ENCODE measurements around the gene GTF2I.
"Not testable (repeated sequence)": the region's sequence is repeated elsewhere in the genome, so short reads cannot be mapped to it uniquely, and the experiment has no call there.

The GTF2I gene

DNA sequence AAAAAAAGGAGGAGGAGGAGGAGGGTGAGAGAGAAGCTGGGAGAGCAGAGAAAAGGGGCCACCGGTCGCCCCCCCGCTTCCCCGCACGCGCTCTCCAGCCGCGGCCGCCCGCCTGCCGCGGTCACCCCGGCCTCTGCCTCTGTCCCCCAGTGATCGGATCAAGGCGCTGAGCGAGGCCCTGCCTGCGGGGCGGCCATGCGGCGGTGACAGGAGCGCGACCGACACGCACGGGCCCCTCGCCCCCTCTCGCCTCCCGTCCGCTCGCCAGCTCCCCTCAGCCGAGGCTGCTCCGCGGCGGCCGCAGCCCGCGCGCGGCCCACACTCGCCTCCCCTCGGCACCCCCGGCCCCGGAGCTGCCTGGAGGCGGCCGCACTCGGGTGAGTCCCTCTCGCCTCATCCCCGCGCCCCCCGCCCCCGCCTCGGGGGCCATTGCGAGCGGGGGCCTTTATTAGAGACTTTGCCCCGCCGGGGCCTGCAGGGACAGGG, at the start of gene GTF2I:
TSS of gene GTF2I (plus strand) at position 27 of the 486 bp plus-strand sequence. CDS start 31,411 bp downstream, outside the sequence.
- DNase-seq, result no peak

DNA sequence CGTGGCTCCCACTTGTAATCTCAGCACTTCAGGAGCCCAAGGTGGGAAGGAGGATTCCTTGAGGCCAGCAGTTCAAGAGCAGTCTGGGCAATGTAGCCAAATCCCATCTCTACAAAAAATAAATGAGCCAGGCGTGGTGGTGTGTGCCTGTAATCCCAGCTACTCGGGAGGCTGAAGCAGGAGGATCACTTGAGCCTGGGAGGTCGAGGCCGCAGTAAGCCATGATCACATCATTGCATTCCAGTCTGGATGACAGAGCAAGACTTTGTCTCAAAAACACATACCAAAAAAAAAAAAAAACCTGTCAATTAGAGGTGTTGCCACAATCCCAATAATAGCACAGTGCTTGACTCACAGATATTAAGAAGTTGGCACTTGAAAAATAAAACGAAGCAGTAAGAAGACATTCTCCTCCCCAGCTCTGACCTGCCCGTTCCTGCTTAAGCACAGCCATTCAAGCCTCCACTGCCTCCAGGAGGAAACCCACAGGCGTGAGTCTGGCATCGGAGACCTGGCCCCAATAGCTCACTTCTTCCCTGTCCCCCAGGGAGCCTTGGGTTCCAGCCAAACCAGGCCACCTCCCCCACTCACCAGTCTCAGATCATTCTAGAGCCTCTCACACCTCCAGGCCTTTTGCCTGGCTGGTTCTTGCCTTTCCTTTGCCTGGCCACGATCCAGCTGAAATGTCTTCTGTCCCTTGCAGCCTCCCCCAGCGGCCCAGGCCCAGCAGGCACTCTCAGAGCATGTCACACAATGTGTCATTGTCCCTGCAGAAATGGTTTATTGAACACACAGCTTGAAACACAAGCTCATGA, 45.3 kb upstream of the GTF2I start:
- DNase-seq, result peak; percentile 95

DNA sequence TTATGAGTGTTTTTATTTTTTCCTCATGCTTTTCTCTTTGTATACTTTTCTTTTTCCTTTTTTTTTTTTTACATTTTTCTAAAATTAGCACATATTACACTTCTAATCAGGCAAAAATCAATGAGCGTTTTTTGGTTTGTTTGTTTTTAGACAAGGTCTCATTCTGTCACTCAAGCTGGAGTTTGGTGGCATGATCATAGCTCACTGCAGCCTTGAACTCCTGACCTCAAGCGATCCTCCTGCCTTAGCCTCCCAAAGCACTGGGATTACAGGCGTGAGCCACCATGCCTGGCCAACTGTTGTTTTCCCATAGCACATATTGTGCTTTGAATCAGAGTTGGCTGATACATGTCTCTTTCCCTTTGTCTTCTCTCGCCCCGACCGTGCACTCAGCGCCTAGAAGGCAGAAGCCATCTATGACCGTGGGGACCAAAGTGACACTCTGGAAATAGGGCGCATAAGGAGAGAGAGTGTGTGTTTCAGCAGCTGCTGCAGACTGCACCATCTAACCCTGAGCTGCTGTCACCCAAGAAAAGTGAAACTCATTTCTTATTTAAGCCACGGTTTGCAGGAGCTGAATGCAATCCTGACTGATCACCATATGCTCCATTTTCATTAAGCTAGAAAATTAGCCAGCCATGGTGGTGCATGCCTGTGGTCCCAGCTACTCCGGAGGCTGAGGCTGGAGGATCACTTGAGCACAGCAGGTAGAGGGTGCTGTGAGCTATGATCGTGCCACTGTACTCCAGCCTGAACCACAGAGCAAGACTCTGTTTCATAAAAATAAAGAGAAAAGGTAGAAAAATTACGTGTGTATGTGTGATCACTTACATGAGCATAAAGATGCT, 41.4 kb upstream of the GTF2I start:
- DNase-seq, result no peak

DNA sequence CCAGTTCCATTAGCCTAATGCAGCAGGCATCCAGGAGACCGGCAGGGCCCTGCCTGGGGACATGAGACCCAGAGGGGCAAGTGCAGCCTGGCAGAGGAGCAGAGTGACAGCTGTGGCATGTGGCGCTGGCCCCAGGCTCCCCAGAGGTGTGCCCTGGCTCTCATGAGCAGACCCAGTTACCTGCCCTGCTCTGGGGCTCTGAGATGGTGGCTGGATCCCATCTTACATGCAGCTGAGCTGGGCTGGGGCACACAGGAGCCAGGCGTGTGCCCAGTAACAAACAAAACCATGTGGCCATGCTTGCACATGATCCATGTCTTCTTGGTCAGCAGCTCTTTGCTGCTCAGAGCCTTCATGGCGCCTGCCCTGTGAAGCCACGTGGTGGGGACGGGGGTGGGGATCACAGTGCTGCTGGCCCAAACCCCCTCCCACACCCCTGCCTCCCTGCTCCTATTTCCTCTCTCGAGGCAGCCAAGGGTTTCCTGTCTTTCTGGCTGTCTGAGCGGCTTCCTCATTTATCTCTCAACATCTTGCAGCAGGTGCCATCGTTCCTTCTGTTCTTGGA, 40.3 kb upstream of the GTF2I start:
- no peak for DNase-seq

DNA sequence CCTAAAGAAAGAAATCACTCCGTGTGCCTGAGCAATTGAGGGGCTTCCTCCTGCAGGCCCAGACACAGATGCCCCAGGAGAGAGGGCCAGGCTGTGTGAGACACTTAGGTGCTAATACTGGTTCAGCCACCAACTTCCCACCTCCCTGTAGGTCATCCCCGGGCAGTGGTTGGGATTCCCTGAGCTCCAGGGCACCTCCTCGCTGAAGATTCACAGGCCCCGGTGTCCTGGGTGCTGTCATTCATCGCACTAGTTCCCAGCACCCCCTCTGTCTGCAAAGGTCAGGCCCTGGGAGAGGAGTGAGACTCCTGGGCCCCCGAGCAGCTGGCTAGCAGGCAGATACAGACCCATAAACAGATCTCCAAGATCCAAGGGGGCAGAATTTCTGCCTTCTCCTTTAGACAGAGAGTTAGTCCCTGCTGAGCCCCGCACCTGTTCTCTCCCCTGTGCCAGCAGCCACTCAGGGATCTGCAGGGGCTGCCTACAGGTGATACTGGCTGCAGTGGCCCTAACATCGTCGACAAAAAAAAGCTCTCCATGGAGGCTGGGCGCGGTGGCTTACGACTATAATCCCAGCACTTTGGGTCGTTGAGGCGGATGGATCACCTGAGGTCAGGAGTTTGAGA, 38.2 kb upstream of the GTF2I start:
- DNase-seq, result peak; percentile 41

DNA sequence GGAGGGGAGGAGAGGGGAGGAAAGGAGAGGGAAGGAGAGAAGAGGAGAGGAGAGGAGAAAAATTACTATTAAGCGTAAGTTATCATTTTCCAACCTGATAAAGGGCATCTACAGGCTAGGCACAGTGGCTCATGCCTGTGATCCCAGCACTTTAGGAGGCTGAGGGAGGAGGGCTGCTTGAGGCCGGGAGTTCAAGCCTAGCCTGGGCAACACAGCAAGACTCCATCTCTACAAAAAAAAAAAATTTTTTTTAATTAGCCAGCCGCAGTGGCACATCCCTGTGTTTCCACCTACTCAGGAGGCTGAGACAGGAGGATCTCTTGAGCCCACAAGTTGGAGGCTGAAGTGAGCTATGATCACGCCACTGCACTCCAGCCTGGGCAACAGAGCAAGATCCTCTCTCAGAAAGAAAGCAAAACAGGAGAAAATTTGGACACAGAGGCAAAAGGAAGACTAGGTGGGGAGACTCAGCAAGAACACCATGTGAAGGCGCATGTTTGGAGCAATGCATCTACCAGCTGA, 35.2 kb upstream of the GTF2I start:
- no peak for DNase-seq

DNA sequence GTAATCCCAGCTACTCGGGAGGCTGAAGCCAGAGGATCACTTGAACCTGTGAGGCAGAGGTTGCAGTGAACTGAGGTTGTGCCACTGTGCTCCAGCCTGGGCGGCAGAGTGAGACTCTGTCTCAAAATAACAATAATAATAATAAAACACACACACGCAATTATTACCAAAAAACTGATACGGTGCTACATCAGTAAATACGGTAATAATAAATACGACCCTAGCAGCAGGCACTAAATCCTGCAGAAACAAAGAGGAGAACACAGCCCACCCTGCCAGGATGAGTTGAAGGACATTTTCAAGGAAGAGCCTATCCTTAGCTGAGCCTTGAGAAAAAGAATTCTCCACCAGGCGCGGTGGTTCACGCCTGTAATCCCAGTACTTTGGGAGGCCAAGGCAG, 34.4 kb upstream of the GTF2I start:
- no peak for DNase-seq

DNA sequence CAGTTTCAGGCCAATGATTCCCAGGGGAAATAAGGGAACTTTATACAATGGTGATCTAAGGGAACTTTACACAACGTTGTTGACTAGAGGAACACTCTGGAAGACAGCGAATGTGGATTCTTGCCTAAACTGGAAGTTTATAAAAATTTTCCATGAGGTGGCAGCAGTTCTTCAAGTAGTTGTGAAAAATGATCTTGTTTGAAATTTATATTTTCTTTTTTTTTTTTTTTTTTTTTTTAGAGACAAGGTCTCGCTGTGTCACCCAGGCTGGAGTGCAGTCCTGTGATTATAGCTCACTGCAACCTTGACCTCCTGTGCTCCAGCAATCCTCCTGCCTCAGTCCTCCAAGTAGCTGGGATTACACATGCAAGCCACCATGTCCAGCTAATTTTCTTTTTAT, 32.1 kb upstream of the GTF2I start:
- DNase-seq, result no peak

DNA sequence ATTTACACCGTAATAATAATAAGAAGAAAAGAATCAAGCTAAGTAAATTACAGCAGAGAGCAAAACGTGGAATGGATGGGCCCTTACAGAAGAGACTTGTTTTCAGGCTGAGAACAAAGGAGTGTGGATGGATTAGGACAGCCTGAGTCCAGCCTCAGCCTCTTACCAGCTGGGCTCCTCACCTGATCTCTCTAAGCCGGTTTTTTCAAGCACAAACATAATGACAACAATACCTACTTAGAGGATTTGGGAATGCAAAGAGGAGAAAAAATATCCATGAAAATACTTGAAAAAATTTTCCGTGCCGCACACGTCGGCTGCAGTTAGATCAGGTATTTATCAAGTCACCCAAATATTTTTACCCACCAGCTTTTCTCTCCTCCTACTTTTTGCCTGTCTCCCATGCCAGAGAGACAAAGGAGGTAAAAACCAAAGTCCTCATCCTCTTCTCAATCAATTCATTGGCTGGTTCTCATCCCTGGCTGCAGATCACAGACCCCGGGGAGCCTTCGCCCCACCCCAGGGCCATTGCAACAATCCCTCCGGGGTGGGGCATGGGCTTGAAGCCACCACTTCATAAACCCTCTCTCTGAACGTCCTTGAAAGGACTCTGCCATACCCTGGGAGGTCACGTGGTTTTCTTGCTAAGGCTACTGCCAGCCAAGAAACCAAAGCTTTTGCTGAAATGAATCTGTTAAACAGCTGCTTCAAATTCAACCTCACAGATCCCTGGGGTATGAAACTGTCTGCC, 29.7 kb upstream of the GTF2I start:
- DNase-seq, result peak; percentile 97

DNA sequence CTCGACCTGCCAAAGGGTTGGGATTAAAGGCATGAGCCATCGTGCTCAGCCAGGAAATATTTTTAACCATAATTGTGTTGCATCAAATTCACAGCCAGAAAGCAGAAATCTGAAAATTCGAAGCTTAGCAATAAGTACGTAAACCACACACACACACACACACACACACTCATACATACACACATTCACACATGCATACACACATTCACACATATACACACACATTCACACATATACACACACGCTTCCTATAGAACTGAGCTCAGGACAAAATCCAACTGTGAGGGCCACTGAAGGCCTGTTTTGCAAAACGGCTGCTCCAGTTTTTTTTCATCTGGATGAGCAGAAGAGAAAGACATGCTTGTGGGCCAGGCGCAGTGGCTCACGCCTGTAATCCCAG, 25.0 kb upstream of the GTF2I start:
- no peak for DNase-seq

DNA sequence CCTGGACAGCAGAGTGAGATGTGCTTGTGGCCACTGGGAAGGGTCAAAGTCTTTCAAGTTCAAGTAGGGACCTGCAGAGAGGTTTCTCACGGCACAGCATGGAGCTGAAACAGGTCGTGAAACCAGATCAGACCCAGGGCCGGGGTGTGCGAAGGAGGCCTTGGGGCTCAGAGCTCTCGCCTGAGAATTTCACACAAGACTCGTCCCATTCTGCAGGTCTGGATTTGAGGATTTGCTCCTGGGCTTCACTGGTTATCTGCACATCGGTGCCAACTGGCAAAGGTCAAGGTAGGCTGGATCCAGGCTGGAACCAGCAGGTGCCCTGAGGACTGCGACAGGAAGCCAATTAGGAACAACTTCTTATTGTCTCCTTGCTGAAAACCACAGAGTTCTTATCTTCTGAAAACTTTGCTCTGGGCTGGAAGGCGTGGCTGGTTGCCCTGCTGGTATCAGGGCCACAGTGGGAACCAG, 24.0 kb upstream of the GTF2I start:
- no peak for DNase-seq

DNA sequence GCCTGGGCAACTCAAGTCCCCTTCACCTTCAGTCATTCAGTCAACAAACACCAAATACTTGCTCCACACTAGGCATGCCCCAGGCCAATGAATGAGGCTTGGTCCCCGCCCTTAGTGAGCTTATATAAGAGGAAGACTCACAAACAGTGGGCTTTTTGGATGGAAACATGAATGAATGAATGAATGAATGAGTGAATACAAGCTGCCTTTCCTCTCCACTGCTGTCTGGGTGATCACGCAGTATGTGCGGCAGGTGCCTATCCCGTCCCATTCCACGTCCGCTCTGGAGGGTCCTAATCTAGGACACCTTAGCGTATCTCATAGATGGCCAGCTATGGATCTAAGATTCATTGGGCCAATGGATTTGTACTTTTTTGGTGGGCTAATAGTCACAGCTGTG, 19.8 kb upstream of the GTF2I start:
- no peak for DNase-seq

DNA sequence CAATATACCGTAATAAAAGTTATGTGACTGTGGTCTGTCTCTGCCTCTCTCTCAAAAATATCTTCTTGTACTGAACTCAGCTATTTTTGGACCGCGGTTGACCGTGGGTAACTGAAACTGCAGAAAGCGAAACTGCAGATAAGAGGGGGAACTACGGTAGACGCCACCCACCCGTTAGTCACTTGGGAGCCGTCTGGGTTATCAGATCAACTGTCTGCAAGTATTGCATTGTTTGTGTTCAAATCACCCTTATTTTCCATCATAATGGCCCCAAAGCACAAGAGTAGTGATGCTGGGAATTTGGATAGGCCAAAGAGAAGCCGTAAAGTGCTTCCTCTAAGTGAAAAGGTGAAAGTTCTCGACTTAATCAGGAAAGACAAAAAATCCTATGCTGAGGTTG, 7.5 kb upstream of the GTF2I start:
- not testable (repeated sequence) for DNase-seq

DNA sequence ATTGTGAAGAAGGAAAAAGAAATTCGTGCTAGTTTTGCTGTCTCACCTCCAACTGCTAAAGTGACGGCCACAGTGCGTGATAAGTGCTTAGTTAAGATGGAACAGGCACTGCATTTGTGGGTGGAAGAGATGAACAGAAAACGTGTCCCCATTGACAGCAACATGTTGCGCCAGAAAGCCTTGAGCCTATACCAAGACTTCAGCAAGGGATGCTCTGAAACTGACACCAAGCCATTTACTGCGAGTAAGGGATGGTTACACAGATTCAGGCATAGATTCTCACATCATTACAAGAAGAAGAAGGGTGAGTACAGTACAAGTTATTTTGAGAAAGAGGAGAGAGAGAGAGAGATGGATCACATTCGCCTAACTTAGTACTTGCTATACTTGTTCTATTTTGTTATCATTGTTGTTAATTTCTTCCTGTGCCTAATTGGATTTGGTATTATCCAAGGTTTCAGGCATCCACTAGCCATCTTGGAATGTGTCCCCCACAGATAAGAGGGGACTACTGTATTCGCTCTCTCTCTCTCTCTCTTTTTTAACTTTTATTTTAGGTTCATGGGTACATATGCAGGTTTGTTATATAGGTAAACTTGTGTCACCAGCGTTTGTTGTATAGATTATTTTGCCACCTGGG, 6.9 kb upstream of the GTF2I start:
- DNase-seq, result not testable (repeated sequence)

DNA sequence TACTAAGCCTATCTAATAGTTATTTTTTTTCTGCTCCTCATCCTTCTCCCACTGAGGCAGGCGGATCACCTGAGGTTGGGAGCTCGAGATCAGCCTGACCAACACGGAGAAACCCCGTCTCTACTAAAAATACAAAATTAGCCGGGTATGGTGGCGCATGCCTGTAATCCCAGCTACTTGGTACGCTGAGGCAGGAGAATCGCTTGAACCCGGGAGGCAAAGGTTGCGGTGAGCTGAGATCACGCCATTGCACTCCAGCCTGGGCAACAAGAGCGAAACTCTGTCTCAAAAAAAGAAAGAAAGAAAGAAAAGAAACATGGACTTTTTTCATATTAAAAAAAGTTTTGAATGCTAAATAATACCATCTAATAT, 6.4 kb upstream of the GTF2I start:
- not testable (repeated sequence) for DNase-seq

DNA sequence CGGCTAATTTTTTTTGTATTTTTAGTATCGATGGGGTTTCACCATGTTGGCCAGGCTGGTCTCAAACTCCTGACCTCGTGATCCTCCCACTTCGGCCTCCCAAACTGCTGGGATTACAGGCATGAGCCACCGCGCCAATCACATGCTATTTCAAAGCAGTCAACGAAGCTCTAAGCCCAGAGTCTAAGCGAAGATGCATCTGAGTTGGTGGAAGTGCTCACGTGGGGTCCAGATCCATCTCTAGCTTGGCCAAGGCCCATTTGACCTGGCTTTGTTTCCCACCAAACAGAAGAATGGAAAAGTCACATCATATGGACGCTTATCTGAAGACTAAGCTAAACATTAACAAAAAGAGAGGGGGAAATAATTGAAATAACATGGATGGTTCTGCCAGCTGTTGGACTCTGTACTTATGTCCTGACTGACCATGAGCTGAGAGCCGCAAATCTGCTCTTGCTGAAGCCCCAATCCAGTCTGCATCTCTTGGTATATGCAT, 3.8 kb upstream of the GTF2I start:
- DNase-seq, result no peak

DNA sequence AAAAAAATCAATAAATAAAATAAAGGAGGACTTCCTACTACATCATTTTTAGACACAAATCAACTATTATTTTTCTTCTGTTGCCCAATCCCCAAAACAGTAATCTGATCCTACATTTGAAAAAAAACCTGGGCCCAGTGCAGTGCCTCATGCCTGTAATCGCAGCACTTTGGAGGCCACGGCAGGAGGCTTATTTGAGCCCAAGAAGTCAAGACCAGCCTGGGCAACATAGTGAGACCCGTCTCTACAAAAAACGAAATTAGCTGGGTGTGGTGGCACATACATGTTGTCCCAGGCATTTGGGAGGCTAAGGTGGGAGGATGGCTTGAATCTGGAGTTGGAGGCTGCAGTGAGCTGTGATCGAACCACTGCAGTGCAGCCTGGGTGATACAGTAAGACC, 2.7 kb upstream of the GTF2I start:
- no peak for DNase-seq

DNA sequence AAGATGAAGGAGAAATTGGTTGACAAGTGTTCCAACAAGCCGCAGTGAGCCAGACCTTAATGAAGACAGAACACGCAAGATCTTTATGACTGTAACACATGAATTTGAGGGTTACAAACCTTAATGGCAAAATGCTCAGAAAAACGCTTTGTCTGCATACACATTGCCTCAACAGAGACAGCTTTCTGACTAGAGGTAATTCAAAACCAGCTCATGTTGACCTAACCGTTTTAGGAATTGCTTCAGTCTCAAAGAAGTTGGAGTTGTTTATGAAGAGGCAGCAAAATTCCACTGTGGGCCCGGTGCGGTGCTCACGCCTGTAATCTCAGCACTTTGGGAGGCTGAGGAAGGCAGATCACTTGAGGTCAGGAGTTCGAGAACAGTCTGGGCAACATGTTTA, 2.2 kb upstream of the GTF2I start:
- DNase-seq, result no peak

DNA sequence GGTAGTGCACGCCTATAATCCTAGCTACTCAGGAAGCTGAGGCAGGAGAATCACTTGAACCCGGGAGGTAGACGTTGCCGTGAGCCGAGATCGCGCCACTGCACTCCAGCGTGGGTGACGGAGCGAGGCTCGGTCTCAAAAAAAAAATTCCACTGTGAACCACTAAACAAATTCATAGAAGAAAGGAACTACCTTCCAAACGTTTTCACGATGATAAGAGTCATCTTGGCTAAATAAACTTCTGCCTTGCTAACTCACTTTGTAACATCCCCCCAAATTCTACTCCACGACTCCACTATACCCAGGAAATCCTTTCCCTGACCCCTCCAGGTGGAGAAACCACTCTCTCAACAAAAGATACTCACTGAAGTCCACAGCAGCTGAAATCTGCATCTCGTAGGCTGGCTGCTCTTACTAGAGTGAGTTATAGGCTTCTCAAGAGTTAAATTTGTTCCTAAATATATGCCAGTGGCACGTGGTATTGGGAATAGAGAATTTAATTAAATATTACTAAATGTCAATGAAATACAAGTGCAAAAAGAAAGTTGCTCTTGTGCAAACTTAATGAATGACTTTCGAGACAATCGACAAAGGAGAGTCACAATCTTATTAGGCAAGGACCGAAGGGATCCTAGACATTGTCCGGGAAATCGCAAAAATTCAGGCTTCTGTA, 1.6 kb upstream of the GTF2I start:
- no peak for DNase-seq

DNA sequence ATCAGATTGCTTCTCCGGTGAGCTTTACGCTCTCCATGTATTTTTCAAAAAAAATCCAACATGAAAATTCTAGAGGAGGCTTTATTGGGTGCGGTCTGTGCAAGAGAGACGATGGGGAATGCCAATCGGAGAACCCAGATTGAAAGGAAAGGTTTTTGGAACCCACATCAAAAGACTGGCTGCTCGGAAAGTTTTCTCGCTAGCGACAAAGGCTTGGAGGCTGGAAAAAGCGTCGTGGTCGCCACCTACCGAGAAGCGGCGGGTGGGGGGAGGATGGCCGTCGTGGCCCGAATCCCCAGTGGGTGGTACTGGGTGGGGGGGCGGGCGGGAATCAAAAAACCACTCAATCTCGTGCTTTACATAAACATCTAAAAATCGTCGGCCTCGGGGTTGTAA, 1.1 kb upstream of the GTF2I start:
- peak; percentile 36 for DNase-seq
